Right renal cortex interstitium (tissue), 3 donors: ENCODE data around the gene SPI1. TPM values are rescaled to one million over a fixed set of nuclear protein-coding genes. Genes with fewer than 3 reads are reported as not detected.
"Not testable (repeated sequence)": the region's sequence is repeated elsewhere in the genome, so short reads cannot be mapped to it uniquely, and the experiment has no call there.

Experiments
- DNase-seq, 3 donors: peaks; one replicate each; pipeline ENCODE4 v3.0.0-alpha.2; 2013; ENCODE audit warnings: low read depth in 3 of 3, low spot score in 2 of 3
- polyA plus RNA-seq, 3 donors: library from polyadenylated mRNA; unstranded; fragments of 120-200 nt; gene quantifications; one replicate each; pipeline ENCODE4 v1.2.1, GENCODE V29; 2013; ENCODE audit not compliant: insufficient read length in 3 of 3

The SPI1 gene
- polyA plus RNA-seq, 3 donors, result 2.5 to 3.7 (median 2.9) TPM

GRCh38 chr11:47342854-47343253 is 35.5 kb downstream of the SPI1 start:
- DNase-seq, result no peak

- no peak for DNase-seq
These were observed 36.1 kb downstream of the SPI1 start for GRCh38 chr11:47342036-47342803.

- no peak for DNase-seq
These were observed 37.2 kb downstream of the SPI1 start for GRCh38 chr11:47340980-47341775.

- no peak for DNase-seq
These were observed 38.3 kb downstream of the SPI1 start for GRCh38 chr11:47340010-47340409.

GRCh38 chr11:47338396-47339241 is 39.7 kb downstream of the SPI1 start:
- DNase-seq, result no peak

GRCh38 chr11:47337229-47337924 is 41.0 kb downstream of the SPI1 start:
- no peak for DNase-seq

- DNase-seq, result no peak
These were observed 41.8 kb downstream of the SPI1 start for GRCh38 chr11:47336595-47336994.

- DNase-seq, result no peak
These were observed 42.6 kb downstream of the SPI1 start for GRCh38 chr11:47335733-47336132.

GRCh38 chr11:47334699-47335411 is 43.5 kb downstream of the SPI1 start:
- DNase-seq, result not testable (repeated sequence)

GRCh38 chr11:47333886-47334443 is 44.4 kb downstream of the SPI1 start:
- no peak for DNase-seq

- no peak for DNase-seq
These were observed 44.9 kb downstream of the SPI1 start for GRCh38 chr11:47333526-47333845.

GRCh38 chr11:47332791-47333525 is 45.4 kb downstream of the SPI1 start:
- DNase-seq, result no peak

- DNase-seq, result no peak
These were observed 46.0 kb downstream of the SPI1 start for GRCh38 chr11:47332303-47332711.

GRCh38 chr11:47331454-47332302 is 46.7 kb downstream of the SPI1 start:
- DNase-seq, result no peak

- DNase-seq, result no peak
These were observed 48.1 kb downstream of the SPI1 start for GRCh38 chr11:47329987-47330931.

- no peak for DNase-seq
These were observed 48.8 kb downstream of the SPI1 start for GRCh38 chr11:47329431-47329986.
